Heart left ventricle (tissue), 16 donors: Measurements from ENCODE around the gene FZD8. TPM values are rescaled to one million over a fixed set of nuclear protein-coding genes. Genes with fewer than 3 reads are reported as not detected.
A peak's percentile ranks its signal among the peaks of the same experiment; 100 is the strongest.

Experiments used
- ATAC-seq, 4 donors: fragments of 200-7000 bp; cut with Tn5 transposase; one replicate each; pipeline ENCODE4 v1.9.1; 2020 to 2022; ENCODE audit warnings: moderate library complexity in 4 of 4, mild to moderate bottlenecking in 3 of 4, moderate number of reproducible peaks in 1 of 4
- DNase-seq, 5 donors: peaks; one replicate each; pipeline ENCODE4 v3.0.0-alpha.2; 2020
- H3K27ac ChIP-seq, 12 donors: fragments of 200-600 bp; sonication (generic) in 4 of 12; one replicate each; pipeline versions ENCODE4 v1.5.0 to v1.8.0; 2016 to 2022; ENCODE audit warnings: mild to moderate bottlenecking in 2 of 12
- H3K27me3 ChIP-seq, 9 donors: fragments of 200-600 bp; sonication (generic) in 2 of 9; one replicate each; pipeline versions ENCODE4 v1.5.1 to v1.8.0; 2016 to 2022; ENCODE audit warnings: mild to moderate bottlenecking in 3 of 9
- H3K36me3 ChIP-seq, 9 donors: fragments of 200-600 bp; sonication (generic) in 2 of 9; one replicate each; pipeline versions ENCODE4 v1.5.0 to v1.8.0; 2018 to 2022; ENCODE audit warnings: mild to moderate bottlenecking in 2 of 9
- H3K4me1 ChIP-seq, 12 donors: fragments of 200-600 bp; sonication (generic) in 4 of 12; one replicate each; pipeline versions ENCODE4 v1.5.0 to v1.8.0; 2016 to 2022; ENCODE audit warnings: mild to moderate bottlenecking in 3 of 12
- H3K4me3 ChIP-seq, 12 donors: fragments of 200-600 bp; sonication (generic) in 4 of 12; one replicate each; pipeline versions ENCODE4 v1.5.0 to v1.8.0; 2017 to 2022; ENCODE audit warnings: mild to moderate bottlenecking in 9 of 12, moderate library complexity in 4 of 12
- H3K9me3 ChIP-seq, 12 donors: fragments of 200-600 bp; sonication (generic) in 4 of 12; one replicate each; pipeline versions ENCODE4 v1.5.0 to v1.8.0; 2016 to 2022; ENCODE audit warnings: mild to moderate bottlenecking in 1 of 12
- CTCF ChIP-seq, 12 donors: fragments of 200-600 bp; sonication (generic) in 4 of 12; IDR thresholded peaks; one replicate each; pipeline versions ENCODE4 v1.5.0 to v1.8.0; 2018 to 2022; ENCODE audit warnings: antibody characterized with exemption in 12 of 12, mild to moderate bottlenecking in 5 of 12
- POLR2A ChIP-seq, 2 donors: fragments of 450-650 bp; IDR thresholded peaks; one replicate each; pipeline ENCODE4 v1.6.1; 2017; ENCODE audit warnings: antibody characterized with exemption in 2 of 2, mild to moderate bottlenecking in 2 of 2, moderate library complexity in 2 of 2
- WGBS, 4 donors: extraction: QIAGEN DNeasy Blood & Tissue Kit in 2 of 4; methylation state at CpG; one replicate each; pipeline versions ENCODE4 v1.1.5 to v1.1.7; 2013 to 2018; 5-methylcytosine and 5-hydroxymethylcytosine counted together
- intact Hi-C, 10 donors: fragments of 100-400 bp; cut with DNase I; formaldehyde crosslinking; loops; one replicate each; pipeline versions ENCODE4 v1.11.1 to v1.14.2; 2022
- polyA plus RNA-seq, 2 donors: library from polyadenylated mRNA; stranded (reverse); fragments of 200-250 nt; gene quantifications; one replicate each; pipeline ENCODE4 v1.2.3, GENCODE V29; 2013
- total RNA-seq, 9 donors: library from RNA; depleted of rRNA in 2 of 9; stranded (reverse); fragments of >200 nt in 2 of 9; fragmentation: NEBNext Ultra II Directional in 3 of 9; extraction: Animal tissue kit (Norgen Biotek cat#: 25700) in 3 of 9; gene quantifications; one replicate each; pipeline versions ENCODE4 v1.1.0 to v1.2.4, GENCODE V29; 2016 to 2023
- donor health status: ischemic (EF 13 %, LVEDD 7.1; RV severe dilation, severe dysfunction).
- donor health status: healthy with polysubstance abuse.
- donor health status: DM: no; HTN: yes; CAD: no.
- donor health status: DM: no; HTN: no; CAD: no.
- donor health status: ischemic (EF 25% LVEDD 6.9; RV normal size, moderate dysfunction).
- donor health status: ischemic (EF 25% LVEDD 5.7; RV mildly dilated, moderate dysfunction).
- donor health status: healthy.
- donor health status: DM: yes; HTN: yes; CAD: no.
- donor health status: ischemic (EF 35%, LVEDD 5.7; RV mildly dilated, moderate dysfunction).
- donor health status: nonischemic (EF 11% LVEDD 7.7; RV severe dilation, severe dysfunction).
- donor health status: DM: yes; HTN: yes; CAD: no.
- donor health status: PGD.
- donor health status: ischemic (EF 29% LVEDD 5.4; RV normal size, mild dysfunction).
- donor health status: nonischemic (EF 23%, LVEDD 6.1; RV moderate dilation, normal function).

The FZD8 gene
- total and polyA plus RNA-seq, 11 donors, result 1.9 to 17.1 (median 7.8) TPM

- H3K27me3 ChIP-seq, result peaks cover 0 to 48% (median 0%) of the 10 kb centered on the region in 9 donors
- H3K36me3 ChIP-seq, result peaks cover 0 to 12% (median 0%) of the 10 kb centered on the region in 9 donors
- TF ChIP-seq POLR2A (IDR thresholded peaks at IDR 0.05), result no peak
- intact Hi-C loops, result loop anchor here (5.0 to 10.0 kb wide), 17 partner anchors 181 to 1086 kb away; no protein-coding TSS in a partner anchor
- peak in 2 of 4 donors; percentile 43 for ATAC-seq
- H3K9me3 ChIP-seq, result no peaks in the 10 kb centered on the region
- peaks cover 0 to 43% (median 17%) of the 10 kb centered on the region in 12 donors for H3K4me1 ChIP-seq
- peak in 1 of 5 donors; percentile 49 for DNase-seq
- peak overlapping the region; percentile 75 to 97 (median 92) for H3K27ac ChIP-seq
- 0 to 1% (median 1%) methylated on average over 13 to 54 of the region's 54 CpGs for WGBS, 4 donors
- peak overlapping the region; percentile 74 to 97 (median 80) for H3K4me3 ChIP-seq
Measured at GRCh38 chr10:35641676-35642034, 441 bp downstream of the FZD8 start.

GRCh38 chr10:35640951-35641675 is 983 bp downstream of the FZD8 start:
- peaks cover 0 to 44% (median 17%) of the 10 kb centered on the region in 12 donors for H3K4me1 ChIP-seq
- peak overlapping the region; percentile 75 to 97 (median 92) for H3K27ac ChIP-seq
- TF ChIP-seq CTCF (IDR thresholded peaks at IDR 0.05) (peak in 4 of 12 donors; percentile 2 to 28 (median 12)), POLR2A (IDR thresholded peaks at IDR 0.05) (no peak)
- H3K36me3 ChIP-seq, result peaks cover 0 to 12% (median 0%) of the 10 kb centered on the region in 9 donors
- DNase-seq (peak; percentile 61 to 81 (median 71)), ATAC-seq (peak in 3 of 4 donors; percentile 24 to 43 (median 26))
- peaks cover 0 to 52% (median 0%) of the 10 kb centered on the region in 9 donors for H3K27me3 ChIP-seq
- peak overlapping the region; percentile 74 to 97 (median 80) for H3K4me3 ChIP-seq
- intact Hi-C loops, result loop anchor here (1.0 to 10.0 kb wide), 18 partner anchors 181 to 1086 kb away; no protein-coding TSS in a partner anchor
- 0 to 1% (median 0%) methylated on average over 44 to 72 of the region's 72 CpGs for WGBS, 4 donors
- H3K9me3 ChIP-seq, result no peaks in the 10 kb centered on the region

- Histone ChIP-seq H3K27me3 (peaks cover 0 to 52% (median 0%) of the 10 kb centered on the region in 9 donors), H3K4me3 (peak overlapping the region in 11 of 12 donors; percentile 25 to 94 (median 59)), H3K4me1 (peaks cover 0 to 50% (median 19%) of the 10 kb centered on the region in 12 donors), H3K9me3 (no peaks in the 10 kb centered on the region), H3K36me3 (peaks cover 0 to 12% (median 0%) of the 10 kb centered on the region in 9 donors), H3K27ac (peak overlapping the region in 5 of 12 donors; percentile 47 to 75 (median 60))
- WGBS, 4 donors, result 0 to 4% (median 0%) methylated on average over 6 to 53 of the region's 53 CpGs
- no peak for TF ChIP-seq POLR2A (IDR thresholded peaks at IDR 0.05)
- TF ChIP-seq CTCF (IDR thresholded peaks at IDR 0.05), result peak; percentile 21 to 62 (median 50)
- DNase-seq, result peak; percentile 68 to 85 (median 74)
- ATAC-seq, result peak; percentile 17 to 35 (median 26)
- intact Hi-C loops, result loop anchor here (1.0 to 10.0 kb wide), 18 partner anchors 182 to 1087 kb away; no protein-coding TSS in a partner anchor
Measured at GRCh38 chr10:35640474-35640873, 1.6 kb downstream of the FZD8 start.

GRCh38 chr10:35639728-35640401 is 2.2 kb downstream of the FZD8 start:
- TF ChIP-seq POLR2A (IDR thresholded peaks at IDR 0.05), result no peak
- peak in 1 of 12 donors; percentile 40 for TF ChIP-seq CTCF (IDR thresholded peaks at IDR 0.05)
- H3K4me3 ChIP-seq, result peak overlapping the region in 11 of 12 donors; percentile 25 to 94 (median 59)
- ATAC-seq (no peak), DNase-seq (peak in 3 of 5 donors; percentile 19 to 46 (median 28))
- H3K9me3 ChIP-seq, result no peaks in the 10 kb centered on the region
- intact Hi-C loops, result loop anchor here (1.0 to 10.0 kb wide), 24 partner anchors 182 to 1245 kb away; partner anchors contain the start of gene CREM (in 1 of the 10)
- H3K4me1 ChIP-seq, result peaks cover 0 to 53% (median 19%) of the 10 kb centered on the region in 12 donors
- H3K36me3 ChIP-seq, result peaks cover 0 to 12% (median 0%) of the 10 kb centered on the region in 9 donors
- peak overlapping the region in 2 of 12 donors; percentile 60 to 75 for H3K27ac ChIP-seq
- WGBS, 4 donors, result 6 to 23% (median 17%) methylated on average over 39 to 83 of the region's 83 CpGs
- H3K27me3 ChIP-seq, result peaks cover 0 to 48% (median 0%) of the 10 kb centered on the region in 9 donors
